Neural cell (in vitro differentiated cells): ENCODE data around the gene MORF4L2.

Source experiments
- EP300 ChIP-seq: fragments of 450-650 bp; conservative IDR thresholded peaks from 2 replicates; pipeline ENCODE4 v1.6.1; 2014; ENCODE audit warnings: antibody characterized with exemption, mild to moderate bottlenecking, moderate library complexity; ENCODE audit not compliant: poor library complexity, severe bottlenecking
- EZH2 ChIP-seq: fragments of 200-600, 300-800 bp; shearing (Covaris generic), sonication (generic); IDR thresholded peaks from 2 replicates; pipeline ENCODE4 v1.6.1; 2014; ENCODE audit warnings: antibody characterized with exemption, low read length, borderline replicate concordance, mild to moderate bottlenecking; ENCODE audit not compliant: insufficient read depth, poor library complexity, severe bottlenecking
- POLR2AphosphoS5 ChIP-seq: IDR thresholded peaks from 2 replicates; pipeline ENCODE4 v1.6.1; 2012
- SMC3 ChIP-seq: fragments of 450-650 bp; conservative IDR thresholded peaks from 2 replicates; pipeline ENCODE4 v1.6.1; 2014; ENCODE audit warnings: antibody characterized with exemption, mild to moderate bottlenecking, moderate library complexity; ENCODE audit not compliant: poor library complexity
- TF ChIP-seq, protein P1 (sequence below): fragments of 450-650 bp; IDR thresholded peaks from 2 replicates; pipeline ENCODE4 v1.5.1; 2014; ENCODE audit warnings: antibody characterized with exemption, mild to moderate bottlenecking, moderate library complexity; ENCODE audit not compliant: poor library complexity, severe bottlenecking
- TF ChIP-seq, protein P2 (sequence below): IDR thresholded peaks from 2 replicates; pipeline ENCODE4 v1.6.1; 2012; ENCODE audit warnings: borderline replicate concordance

DNA sequence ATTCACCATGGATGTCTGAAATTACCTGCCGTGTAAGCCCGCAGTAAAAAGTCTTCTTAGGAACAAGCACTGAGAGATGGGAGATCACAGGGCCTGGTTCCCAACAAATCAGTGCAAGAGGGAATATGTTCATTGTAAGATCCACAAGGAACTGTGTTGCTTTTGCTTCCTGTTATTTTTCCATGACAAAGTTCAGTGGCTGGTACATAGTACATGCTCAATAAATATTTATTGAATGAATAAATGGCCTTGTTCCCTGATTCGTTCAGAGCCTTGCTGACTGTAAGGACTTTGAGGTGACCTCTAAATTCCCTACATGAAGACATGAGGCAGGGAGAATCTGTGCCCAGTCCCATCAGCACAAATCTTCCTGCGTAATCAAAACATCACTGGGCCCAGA is 31.6 kb upstream of the MORF4L2 start:
- TF ChIP-seq, protein P1, sequence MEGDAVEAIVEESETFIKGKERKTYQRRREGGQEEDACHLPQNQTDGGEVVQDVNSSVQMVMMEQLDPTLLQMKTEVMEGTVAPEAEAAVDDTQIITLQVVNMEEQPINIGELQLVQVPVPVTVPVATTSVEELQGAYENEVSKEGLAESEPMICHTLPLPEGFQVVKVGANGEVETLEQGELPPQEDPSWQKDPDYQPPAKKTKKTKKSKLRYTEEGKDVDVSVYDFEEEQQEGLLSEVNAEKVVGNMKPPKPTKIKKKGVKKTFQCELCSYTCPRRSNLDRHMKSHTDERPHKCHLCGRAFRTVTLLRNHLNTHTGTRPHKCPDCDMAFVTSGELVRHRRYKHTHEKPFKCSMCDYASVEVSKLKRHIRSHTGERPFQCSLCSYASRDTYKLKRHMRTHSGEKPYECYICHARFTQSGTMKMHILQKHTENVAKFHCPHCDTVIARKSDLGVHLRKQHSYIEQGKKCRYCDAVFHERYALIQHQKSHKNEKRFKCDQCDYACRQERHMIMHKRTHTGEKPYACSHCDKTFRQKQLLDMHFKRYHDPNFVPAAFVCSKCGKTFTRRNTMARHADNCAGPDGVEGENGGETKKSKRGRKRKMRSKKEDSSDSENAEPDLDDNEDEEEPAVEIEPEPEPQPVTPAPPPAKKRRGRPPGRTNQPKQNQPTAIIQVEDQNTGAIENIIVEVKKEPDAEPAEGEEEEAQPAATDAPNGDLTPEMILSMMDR: no peak
- TF ChIP-seq EP300 (no peak), SMC3 (no peak), POLR2AphosphoS5 (no peak), EZH2 (no peak)
- TF ChIP-seq, protein P2, sequence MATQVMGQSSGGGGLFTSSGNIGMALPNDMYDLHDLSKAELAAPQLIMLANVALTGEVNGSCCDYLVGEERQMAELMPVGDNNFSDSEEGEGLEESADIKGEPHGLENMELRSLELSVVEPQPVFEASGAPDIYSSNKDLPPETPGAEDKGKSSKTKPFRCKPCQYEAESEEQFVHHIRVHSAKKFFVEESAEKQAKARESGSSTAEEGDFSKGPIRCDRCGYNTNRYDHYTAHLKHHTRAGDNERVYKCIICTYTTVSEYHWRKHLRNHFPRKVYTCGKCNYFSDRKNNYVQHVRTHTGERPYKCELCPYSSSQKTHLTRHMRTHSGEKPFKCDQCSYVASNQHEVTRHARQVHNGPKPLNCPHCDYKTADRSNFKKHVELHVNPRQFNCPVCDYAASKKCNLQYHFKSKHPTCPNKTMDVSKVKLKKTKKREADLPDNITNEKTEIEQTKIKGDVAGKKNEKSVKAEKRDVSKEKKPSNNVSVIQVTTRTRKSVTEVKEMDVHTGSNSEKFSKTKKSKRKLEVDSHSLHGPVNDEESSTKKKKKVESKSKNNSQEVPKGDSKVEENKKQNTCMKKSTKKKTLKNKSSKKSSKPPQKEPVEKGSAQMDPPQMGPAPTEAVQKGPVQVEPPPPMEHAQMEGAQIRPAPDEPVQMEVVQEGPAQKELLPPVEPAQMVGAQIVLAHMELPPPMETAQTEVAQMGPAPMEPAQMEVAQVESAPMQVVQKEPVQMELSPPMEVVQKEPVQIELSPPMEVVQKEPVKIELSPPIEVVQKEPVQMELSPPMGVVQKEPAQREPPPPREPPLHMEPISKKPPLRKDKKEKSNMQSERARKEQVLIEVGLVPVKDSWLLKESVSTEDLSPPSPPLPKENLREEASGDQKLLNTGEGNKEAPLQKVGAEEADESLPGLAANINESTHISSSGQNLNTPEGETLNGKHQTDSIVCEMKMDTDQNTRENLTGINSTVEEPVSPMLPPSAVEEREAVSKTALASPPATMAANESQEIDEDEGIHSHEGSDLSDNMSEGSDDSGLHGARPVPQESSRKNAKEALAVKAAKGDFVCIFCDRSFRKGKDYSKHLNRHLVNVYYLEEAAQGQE: no peak
